ENCODE results near the gene RGS12.

RGS12 gene

GRCh38 chr4:3283916-3284315 lies 8.9 kb upstream of the RGS12 start:
- no peaks in the 10 kb centered on the region for H3K79me2 ChIP-seq (ENCODE audit: control insufficient read depth, low read length)
- H3K9me2 ChIP-seq (replicated peaks; ENCODE audit: control insufficient read depth, low read length), result no peaks in the 10 kb centered on the region
- H3K27me3 ChIP-seq (ENCODE audit: control insufficient read depth, low read length), result peaks cover 13% of the 10 kb centered on the region
- no peaks in the 10 kb centered on the region for H3K9me3 ChIP-seq (ENCODE audit: control insufficient read depth, insufficient read depth, low read length)
- H3K4me1 ChIP-seq (ENCODE audit: control insufficient read depth, low read length), result peaks cover 7% of the 10 kb centered on the region
- TF ChIP-seq EZH2phosphoT487 (IDR thresholded peaks at IDR 0.05; ENCODE audit: borderline replicate concordance, low read length) (no peak), CTCF (IDR thresholded peaks at IDR 0.05; ENCODE audit: low read depth, low read length, poor library complexity, severe bottlenecking) (no peak)
- H3K4me3 ChIP-seq (ENCODE audit: low read length), result no peak overlapping the region
- no peaks in the 10 kb centered on the region for H4K20me1 ChIP-seq (ENCODE audit: control insufficient read depth, insufficient read depth, low read depth, low read length)
- H3F3A ChIP-seq (ENCODE audit: control insufficient read depth, insufficient read depth), result no peaks in the 10 kb centered on the region
- no peak overlapping the region for H3K27ac ChIP-seq (ENCODE audit: low read depth, low read length)
- H3K36me3 ChIP-seq (ENCODE audit: control insufficient read depth, low read length), result no peaks in the 10 kb centered on the region
- no peak overlapping the region for H3K4me2 ChIP-seq (ENCODE audit: low read length)

- no peaks in the 10 kb centered on the region for H4K20me1 ChIP-seq (ENCODE audit: control insufficient read depth, insufficient read depth, low read depth, low read length)
- H3K4me2 ChIP-seq (ENCODE audit: low read length), result no peak overlapping the region
- no peaks in the 10 kb centered on the region for H3K36me3 ChIP-seq (ENCODE audit: control insufficient read depth, low read length)
- H3K9me2 ChIP-seq (replicated peaks; ENCODE audit: control insufficient read depth, low read length), result no peaks in the 10 kb centered on the region
- no peaks in the 10 kb centered on the region for H3K9me3 ChIP-seq (ENCODE audit: control insufficient read depth, insufficient read depth, low read length)
- H3K27me3 ChIP-seq (ENCODE audit: control insufficient read depth, low read length), result peaks cover 15% of the 10 kb centered on the region
- H3K4me3 ChIP-seq (ENCODE audit: low read length), result no peak overlapping the region
- H3K79me2 ChIP-seq (ENCODE audit: control insufficient read depth, low read length), result no peaks in the 10 kb centered on the region
- no peak overlapping the region for H3K27ac ChIP-seq (ENCODE audit: low read depth, low read length)
- no peaks in the 10 kb centered on the region for H3F3A ChIP-seq (ENCODE audit: control insufficient read depth, insufficient read depth)
- H3K4me1 ChIP-seq (ENCODE audit: control insufficient read depth, low read length), result peaks cover 7% of the 10 kb centered on the region
- TF ChIP-seq EZH2phosphoT487 (IDR thresholded peaks at IDR 0.05; ENCODE audit: borderline replicate concordance, low read length), result no peak
Measured at GRCh38 chr4:3284734-3285557, 7.9 kb upstream of the RGS12 start.

GRCh38 chr4:3285558-3286334 lies 7.1 kb upstream of the RGS12 start:
- Histone ChIP-seq H3K79me2 (ENCODE audit: control insufficient read depth, low read length) (no peaks in the 10 kb centered on the region), H3K9me2 (replicated peaks; ENCODE audit: control insufficient read depth, low read length) (no peaks in the 10 kb centered on the region), H4K20me1 (ENCODE audit: control insufficient read depth, insufficient read depth, low read depth, low read length) (no peaks in the 10 kb centered on the region), H3F3A (ENCODE audit: control insufficient read depth, insufficient read depth) (no peaks in the 10 kb centered on the region), H3K9me3 (ENCODE audit: control insufficient read depth, insufficient read depth, low read length) (no peaks in the 10 kb centered on the region), H3K4me3 (ENCODE audit: low read length) (no peak overlapping the region), H3K4me2 (ENCODE audit: low read length) (no peak overlapping the region), H3K27me3 (ENCODE audit: control insufficient read depth, low read length) (peaks cover 23% of the 10 kb centered on the region), H3K27ac (ENCODE audit: low read depth, low read length) (no peak overlapping the region), H3K4me1 (ENCODE audit: control insufficient read depth, low read length) (peaks cover 7% of the 10 kb centered on the region), H3K36me3 (ENCODE audit: control insufficient read depth, low read length) (no peaks in the 10 kb centered on the region)
- TF ChIP-seq CTCF (IDR thresholded peaks at IDR 0.05; ENCODE audit: low read depth, low read length, poor library complexity, severe bottlenecking) (no peak), EZH2phosphoT487 (IDR thresholded peaks at IDR 0.05; ENCODE audit: borderline replicate concordance, low read length) (no peak)
